ENCODE results near the gene RPS6KA1. TPM values are rescaled to one million over a fixed set of nuclear protein-coding genes. Genes with fewer than 3 reads are reported as not detected.
A peak's percentile ranks its signal among the peaks of the same experiment; 100 is the strongest.

RPS6KA1 gene
- total RNA-seq, 1 donor, result 2.2 TPM

DNA sequence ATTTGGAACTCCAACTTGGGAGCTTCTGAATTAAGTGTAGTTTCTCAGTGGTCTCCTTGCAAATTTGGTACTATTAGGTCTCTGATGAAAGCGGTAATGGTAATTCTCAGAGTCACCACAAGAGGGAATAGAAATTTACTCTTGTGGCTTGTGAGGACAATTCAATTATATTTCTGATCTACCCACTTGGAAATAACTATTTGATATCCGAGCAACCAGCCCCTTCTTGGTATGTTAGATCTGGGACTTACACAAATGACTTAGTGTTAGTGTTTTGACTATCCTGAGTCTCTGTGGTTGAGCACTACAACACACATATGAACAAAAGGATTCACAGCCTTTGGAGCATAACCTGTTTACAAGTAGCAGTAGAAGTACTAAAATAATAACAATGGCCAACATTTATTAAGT is 68.1 kb downstream of the RPS6KA1 start:
- DNase-seq (ENCODE audit: insufficient read length, low spot score, missing footprints), result peak; percentile 87

DNA sequence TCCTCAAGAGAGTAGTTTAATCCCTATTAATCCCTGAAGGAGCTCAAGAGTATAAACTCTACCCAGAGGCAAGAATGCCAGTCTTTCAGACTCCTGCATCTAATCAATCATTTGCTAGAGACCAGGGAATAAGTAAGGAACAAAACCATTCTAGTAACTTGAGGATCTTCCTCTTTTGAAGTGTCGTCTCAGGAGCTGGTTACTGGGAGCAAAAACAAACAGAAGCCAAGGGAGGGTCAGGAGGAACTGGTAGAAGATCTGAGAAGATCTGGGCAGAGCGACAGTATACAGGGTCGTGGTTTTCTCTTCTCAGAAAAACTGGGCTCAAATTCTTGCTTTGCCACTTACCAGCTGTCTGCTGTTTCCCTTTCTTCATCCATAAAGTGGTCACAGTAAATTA is 69.3 kb downstream of the RPS6KA1 start:
- Histone ChIP-seq H3K9me3 (ENCODE audit: low read depth, low read length) (no peaks in the 10 kb centered on the region), H3K27me3 (ENCODE audit: insufficient read depth, low read length) (peaks cover 12% of the 10 kb centered on the region), H3K27ac (ENCODE audit: low read depth, low read length) (no peak overlapping the region), H4K20me1 (ENCODE audit: insufficient read depth, low read length) (no peaks in the 10 kb centered on the region), H2AFZ (ENCODE audit: low read length) (peak overlapping the region; percentile 46), H3K4me3 (ENCODE audit: insufficient read depth, low read length) (no peak overlapping the region), H3K4me1 (ENCODE audit: insufficient read depth, low read length) (peaks cover 5% of the 10 kb centered on the region), H3K36me3 (ENCODE audit: insufficient read depth, low read length) (no peaks in the 10 kb centered on the region), H3K79me2 (ENCODE audit: insufficient read depth, low read length) (no peaks in the 10 kb centered on the region), H3K4me2 (ENCODE audit: insufficient read depth, low read length) (no peak overlapping the region)
- TF ChIP-seq, protein P1, sequence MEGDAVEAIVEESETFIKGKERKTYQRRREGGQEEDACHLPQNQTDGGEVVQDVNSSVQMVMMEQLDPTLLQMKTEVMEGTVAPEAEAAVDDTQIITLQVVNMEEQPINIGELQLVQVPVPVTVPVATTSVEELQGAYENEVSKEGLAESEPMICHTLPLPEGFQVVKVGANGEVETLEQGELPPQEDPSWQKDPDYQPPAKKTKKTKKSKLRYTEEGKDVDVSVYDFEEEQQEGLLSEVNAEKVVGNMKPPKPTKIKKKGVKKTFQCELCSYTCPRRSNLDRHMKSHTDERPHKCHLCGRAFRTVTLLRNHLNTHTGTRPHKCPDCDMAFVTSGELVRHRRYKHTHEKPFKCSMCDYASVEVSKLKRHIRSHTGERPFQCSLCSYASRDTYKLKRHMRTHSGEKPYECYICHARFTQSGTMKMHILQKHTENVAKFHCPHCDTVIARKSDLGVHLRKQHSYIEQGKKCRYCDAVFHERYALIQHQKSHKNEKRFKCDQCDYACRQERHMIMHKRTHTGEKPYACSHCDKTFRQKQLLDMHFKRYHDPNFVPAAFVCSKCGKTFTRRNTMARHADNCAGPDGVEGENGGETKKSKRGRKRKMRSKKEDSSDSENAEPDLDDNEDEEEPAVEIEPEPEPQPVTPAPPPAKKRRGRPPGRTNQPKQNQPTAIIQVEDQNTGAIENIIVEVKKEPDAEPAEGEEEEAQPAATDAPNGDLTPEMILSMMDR (IDR thresholded peaks at IDR 0.05; ENCODE audit: extremely low read depth, low read depth, low read length), result no peak
- no peak for DNase-seq (ENCODE audit: insufficient read length, low spot score, missing footprints)

More for the DNA sequence above, 68.1 kb downstream of the RPS6KA1 start:
- TF ChIP-seq, protein P1 (IDR thresholded peaks at IDR 0.05; ENCODE audit: extremely low read depth, low read depth, low read length), result peak; percentile 58
- Histone ChIP-seq H3K27me3 (ENCODE audit: insufficient read depth, low read length) (no peaks in the 10 kb centered on the region), H3K9me3 (ENCODE audit: low read depth, low read length) (no peaks in the 10 kb centered on the region), H3K4me3 (ENCODE audit: insufficient read depth, low read length) (no peak overlapping the region), H4K20me1 (ENCODE audit: insufficient read depth, low read length) (no peaks in the 10 kb centered on the region), H3K79me2 (ENCODE audit: insufficient read depth, low read length) (no peaks in the 10 kb centered on the region), H2AFZ (ENCODE audit: low read length) (no peak overlapping the region), H3K4me1 (ENCODE audit: insufficient read depth, low read length) (peaks cover 3% of the 10 kb centered on the region), H3K4me2 (ENCODE audit: insufficient read depth, low read length) (no peak overlapping the region), H3K27ac (ENCODE audit: low read depth, low read length) (no peak overlapping the region), H3K36me3 (ENCODE audit: insufficient read depth, low read length) (no peaks in the 10 kb centered on the region)

DNA sequence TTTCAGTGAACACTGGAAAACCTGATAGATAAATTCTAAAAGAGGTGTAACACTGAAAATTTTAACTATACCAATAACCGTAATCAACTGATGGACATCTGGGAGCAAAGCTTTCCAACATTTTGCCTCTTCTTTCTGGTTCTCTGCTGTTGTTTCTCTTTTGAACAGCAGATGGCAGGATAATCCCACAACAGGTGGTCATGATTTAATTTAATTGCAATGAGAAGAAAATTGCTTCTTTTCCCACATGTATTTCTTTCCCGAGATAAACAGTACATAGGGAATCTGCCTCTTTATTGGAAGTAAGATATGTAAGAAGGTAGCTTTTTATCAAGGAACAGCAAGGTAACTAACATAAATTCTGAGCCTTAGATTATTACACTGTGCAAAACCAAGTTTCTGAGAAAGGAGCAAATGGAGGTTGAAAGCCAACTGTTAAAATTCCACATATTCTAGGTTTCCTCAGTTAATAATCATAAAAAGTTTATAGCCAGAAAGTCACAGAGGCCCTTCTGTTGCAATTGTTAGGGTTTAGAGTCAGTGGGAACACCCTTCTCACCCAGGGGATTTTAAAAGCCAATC is 72.9 kb downstream of the RPS6KA1 start:
- H3K27me3 ChIP-seq (ENCODE audit: insufficient read depth, low read length), result peaks cover 19% of the 10 kb centered on the region
- H3K9me3 ChIP-seq (ENCODE audit: low read depth, low read length), result no peaks in the 10 kb centered on the region
- H4K20me1 ChIP-seq (ENCODE audit: insufficient read depth, low read length), result no peaks in the 10 kb centered on the region
- no peaks in the 10 kb centered on the region for H3K36me3 ChIP-seq (ENCODE audit: insufficient read depth, low read length)
- no peak overlapping the region for H3K4me2 ChIP-seq (ENCODE audit: insufficient read depth, low read length)
- peak overlapping the region; percentile 21 for H2AFZ ChIP-seq (ENCODE audit: low read length)
- peaks cover 5% of the 10 kb centered on the region for H3K4me1 ChIP-seq (ENCODE audit: insufficient read depth, low read length)
- H3K79me2 ChIP-seq (ENCODE audit: insufficient read depth, low read length), result no peaks in the 10 kb centered on the region
- no peak overlapping the region for H3K27ac ChIP-seq (ENCODE audit: low read depth, low read length)
- H3K4me3 ChIP-seq (ENCODE audit: insufficient read depth, low read length), result no peak overlapping the region
- peak; percentile 77 for DNase-seq (ENCODE audit: insufficient read length, low spot score, missing footprints)
- TF ChIP-seq, protein P1 (IDR thresholded peaks at IDR 0.05; ENCODE audit: extremely low read depth, low read depth, low read length), result peak; percentile 85

DNA sequence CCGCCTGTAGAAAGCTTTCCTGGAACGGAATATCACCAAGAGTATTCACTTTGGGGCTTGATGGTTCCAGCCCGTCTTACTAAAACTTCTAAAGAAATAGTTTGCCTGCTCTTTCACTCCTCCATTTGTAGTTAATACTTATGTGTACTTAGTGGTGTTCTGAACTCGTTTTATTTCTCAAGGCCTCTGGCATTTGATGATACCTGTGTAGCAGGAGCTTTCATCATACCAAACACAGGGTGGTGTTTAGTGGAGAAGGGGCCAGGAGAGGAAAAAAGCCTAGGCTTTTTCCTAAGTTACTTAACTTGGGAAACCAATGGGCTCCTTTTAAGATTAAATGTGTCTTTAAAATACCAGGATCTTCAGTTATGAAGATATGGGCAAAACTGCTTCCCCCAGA is 74.3 kb downstream of the RPS6KA1 start:
- no peak for DNase-seq (ENCODE audit: insufficient read length, low spot score, missing footprints)
- TF ChIP-seq, protein P1 (IDR thresholded peaks at IDR 0.05; ENCODE audit: extremely low read depth, low read depth, low read length), result no peak
- H3K4me1 ChIP-seq (ENCODE audit: insufficient read depth, low read length), result peaks cover 5% of the 10 kb centered on the region
- H3K4me3 ChIP-seq (ENCODE audit: insufficient read depth, low read length), result no peak overlapping the region
- H3K27ac ChIP-seq (ENCODE audit: low read depth, low read length), result no peak overlapping the region
- H2AFZ ChIP-seq (ENCODE audit: low read length), result no peak overlapping the region
- H3K36me3 ChIP-seq (ENCODE audit: insufficient read depth, low read length), result no peaks in the 10 kb centered on the region
- H3K79me2 ChIP-seq (ENCODE audit: insufficient read depth, low read length), result no peaks in the 10 kb centered on the region
- no peak overlapping the region for H3K4me2 ChIP-seq (ENCODE audit: insufficient read depth, low read length)
- no peaks in the 10 kb centered on the region for H4K20me1 ChIP-seq (ENCODE audit: insufficient read depth, low read length)
- no peaks in the 10 kb centered on the region for H3K9me3 ChIP-seq (ENCODE audit: low read depth, low read length)
- peaks cover 19% of the 10 kb centered on the region for H3K27me3 ChIP-seq (ENCODE audit: insufficient read depth, low read length)

Data from osteoblast (primary cell).